Upper lobe of left lung (tissue), 4 donors: ENCODE results near the gene ASTN2.

Experiments
- POLR2A ChIP-seq, 4 donors: fragments of 450-650 bp; IDR thresholded peaks; one replicate each; pipeline ENCODE4 v1.5.1; 2016 to 2017; ENCODE audit warnings: antibody characterized with exemption in 4 of 4, mild to moderate bottlenecking in 2 of 4
- POLR2AphosphoS5 ChIP-seq, 2 donors: sonication (generic); formaldehyde crosslinking; IDR thresholded peaks; one replicate each; pipeline ENCODE4 v1.5.1; 2017; ENCODE audit warnings: antibody characterized with exemption in 2 of 2
- TF ChIP-seq, protein P1 (sequence below), 6 experiments: fragments of 450-650 bp in 4 of 6; fragments of 200-600 bp in 2 of 6; sonication (generic) in 2 of 6; IDR thresholded peaks; one replicate each; pipeline ENCODE4 v1.5.1; 2016 to 2019; ENCODE audit warnings: antibody characterized with exemption in 6 of 6

DNA sequence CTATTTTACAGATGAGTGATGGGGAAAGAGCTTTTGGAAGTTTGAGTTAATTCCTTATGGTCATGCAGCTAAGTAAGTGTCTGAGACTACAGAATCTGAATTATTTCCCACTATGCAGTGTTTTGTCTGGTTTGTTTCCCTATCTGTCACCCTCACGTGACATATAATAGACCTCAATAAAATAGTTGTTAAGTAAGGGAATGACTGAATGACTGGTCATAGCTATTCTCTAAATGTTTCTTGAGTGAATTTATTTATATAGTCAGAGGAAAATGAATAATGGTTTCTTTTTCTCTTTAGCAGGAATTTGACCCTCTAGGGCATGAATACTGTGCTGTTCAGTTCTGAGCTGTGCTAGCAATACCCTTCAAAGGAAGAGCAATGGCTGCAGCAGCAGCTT lies 717.5 kb downstream of the ASTN2 start:
- TF ChIP-seq POLR2A (IDR thresholded peaks at IDR 0.05) (no peak), POLR2AphosphoS5 (IDR thresholded peaks at IDR 0.05) (no peak)
- TF ChIP-seq, protein P1, sequence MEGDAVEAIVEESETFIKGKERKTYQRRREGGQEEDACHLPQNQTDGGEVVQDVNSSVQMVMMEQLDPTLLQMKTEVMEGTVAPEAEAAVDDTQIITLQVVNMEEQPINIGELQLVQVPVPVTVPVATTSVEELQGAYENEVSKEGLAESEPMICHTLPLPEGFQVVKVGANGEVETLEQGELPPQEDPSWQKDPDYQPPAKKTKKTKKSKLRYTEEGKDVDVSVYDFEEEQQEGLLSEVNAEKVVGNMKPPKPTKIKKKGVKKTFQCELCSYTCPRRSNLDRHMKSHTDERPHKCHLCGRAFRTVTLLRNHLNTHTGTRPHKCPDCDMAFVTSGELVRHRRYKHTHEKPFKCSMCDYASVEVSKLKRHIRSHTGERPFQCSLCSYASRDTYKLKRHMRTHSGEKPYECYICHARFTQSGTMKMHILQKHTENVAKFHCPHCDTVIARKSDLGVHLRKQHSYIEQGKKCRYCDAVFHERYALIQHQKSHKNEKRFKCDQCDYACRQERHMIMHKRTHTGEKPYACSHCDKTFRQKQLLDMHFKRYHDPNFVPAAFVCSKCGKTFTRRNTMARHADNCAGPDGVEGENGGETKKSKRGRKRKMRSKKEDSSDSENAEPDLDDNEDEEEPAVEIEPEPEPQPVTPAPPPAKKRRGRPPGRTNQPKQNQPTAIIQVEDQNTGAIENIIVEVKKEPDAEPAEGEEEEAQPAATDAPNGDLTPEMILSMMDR (IDR thresholded peaks at IDR 0.05): no peak
